ENCODE measurements around the gene ABHD13. TPM values are rescaled to one million over a fixed set of nuclear protein-coding genes. Genes with fewer than 3 reads are reported as not detected.

The ABHD13 gene
- 14.8 and 17.9 TPM in 2 replicates for total RNA-seq (2014; rRNA removed; shearing (Covaris generic))

DNA sequence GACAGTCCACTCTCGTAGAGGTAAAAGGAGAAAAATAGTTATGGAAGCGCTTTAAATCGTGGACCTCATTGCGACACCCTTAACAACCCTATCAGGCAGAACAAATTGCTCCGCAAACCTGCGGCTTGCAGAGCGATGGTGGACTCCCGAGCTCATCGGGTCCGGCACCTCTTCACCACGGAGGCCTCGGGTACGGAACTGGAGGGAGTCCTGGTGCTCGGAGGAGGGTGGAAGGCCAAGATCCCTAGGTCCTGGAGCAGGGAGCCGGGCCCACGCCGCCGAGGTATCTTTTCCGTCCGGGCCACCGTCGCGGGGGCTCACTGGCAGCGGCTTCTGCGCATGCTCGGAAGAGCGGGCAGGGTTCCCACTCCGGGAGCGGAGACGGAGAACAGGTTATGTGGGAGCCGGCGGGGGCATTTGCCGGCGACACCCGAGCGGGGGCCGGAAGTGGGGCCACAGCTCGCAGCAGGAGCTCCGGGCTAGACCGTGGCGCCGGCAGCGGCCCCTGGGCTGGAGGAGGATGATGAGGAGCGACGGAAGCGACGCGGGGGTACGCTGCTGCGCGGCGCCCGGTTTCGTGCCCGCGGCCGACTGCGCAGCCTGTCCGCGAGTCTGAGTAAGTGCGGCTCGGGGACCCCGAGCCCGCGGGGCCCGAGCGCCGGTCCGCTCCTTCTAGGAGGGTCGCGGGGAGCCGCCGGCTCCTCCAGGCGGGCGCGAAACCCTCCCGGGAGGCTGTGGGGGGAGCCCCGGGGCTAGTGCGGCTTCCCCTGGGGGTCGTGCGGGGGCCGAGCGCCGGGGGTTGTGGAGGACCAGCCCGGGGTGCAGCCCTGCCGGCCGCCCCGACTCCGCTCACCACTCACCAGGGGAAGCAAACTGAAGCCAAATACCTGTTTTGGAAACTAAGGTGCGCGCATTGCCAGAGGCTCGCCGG is at the start of gene ABHD13:
Gene ABHD13 (plus strand): TSS at position 349 of the 931 bp plus-strand sequence. CDS start 10,827 bp downstream, outside the sequence.
- H3K4me3 ChIP-seq: peak within 1 kb of the TSS; percentile 89
- H3K4me1 ChIP-seq (replicated peaks): peaks cover 19% of the 10 kb centered on the region
- H3K36me3 ChIP-seq: peaks cover 6% of the 10 kb centered on the region

GRCh38 chr13:108168929-108169328 is 49.3 kb upstream of the ABHD13 start:
- Histone ChIP-seq H3K36me3 (no peaks in the 10 kb centered on the region), H3K4me3 (no peak overlapping the region), H3K27ac (no peak overlapping the region), H3K27me3 (replicated peaks) (peaks cover 47% of the 10 kb centered on the region), H3K4me1 (replicated peaks) (no peaks in the 10 kb centered on the region), H3K9me3 (replicated peaks) (peaks cover 6% of the 10 kb centered on the region)
- peak in 1 of 2 experiments; percentile 69 for DNase-seq (ENCODE audit: low read depth in 1 of 2, low spot score in 2 of 2)

More for the DNA sequence above, at the start of gene ABHD13:
- Histone ChIP-seq H3K27ac (peak within 1 kb of the TSS; percentile 57), H3K9me3 (replicated peaks) (no peaks in the 10 kb centered on the region), H3K27me3 (replicated peaks) (no peaks in the 10 kb centered on the region)
- peak; percentile 94 to 97 for DNase-seq (ENCODE audit: low read depth in 1 of 2, low spot score in 2 of 2)

GRCh38 chr13:108176685-108177274 is 41.4 kb upstream of the ABHD13 start:
- Histone ChIP-seq H3K36me3 (no peaks in the 10 kb centered on the region), H3K27ac (no peak overlapping the region)
- peak; percentile 82 to 95 for DNase-seq (ENCODE audit: low read depth in 1 of 2, low spot score in 2 of 2)

GRCh38 chr13:108178078-108178477 is 40.1 kb upstream of the ABHD13 start:
- H3K4me1 ChIP-seq (replicated peaks): no peaks in the 10 kb centered on the region
- H3K9me3 ChIP-seq (replicated peaks): peaks cover 10% of the 10 kb centered on the region
- H3K27ac ChIP-seq: no peak overlapping the region
- peak in 1 of 2 experiments; percentile 63 for DNase-seq (ENCODE audit: low read depth in 1 of 2, low spot score in 2 of 2)
- no peak overlapping the region for H3K4me3 ChIP-seq
- H3K36me3 ChIP-seq: no peaks in the 10 kb centered on the region
- peaks cover 27% of the 10 kb centered on the region for H3K27me3 ChIP-seq (replicated peaks)

More at GRCh38 chr13:108176685-108177274, 41.4 kb upstream of the ABHD13 start:
- no peak overlapping the region for H3K4me3 ChIP-seq
- no peaks in the 10 kb centered on the region for H3K4me1 ChIP-seq (replicated peaks)
- H3K9me3 ChIP-seq (replicated peaks): peaks cover 10% of the 10 kb centered on the region; the same call in 1 of the 2 replicates
- H3K27me3 ChIP-seq (replicated peaks): peaks cover 25% of the 10 kb centered on the region

GRCh38 chr13:108182652-108183051 is 35.5 kb upstream of the ABHD13 start:
- no peaks in the 10 kb centered on the region for H3K4me1 ChIP-seq (replicated peaks)
- peak in 1 of 2 experiments; percentile 41 for DNase-seq (ENCODE audit: low read depth in 1 of 2, low spot score in 2 of 2)
- peaks cover 67% of the 10 kb centered on the region for H3K27me3 ChIP-seq (replicated peaks)
- no peak overlapping the region for H3K27ac ChIP-seq
- no peaks in the 10 kb centered on the region for H3K36me3 ChIP-seq
- no peaks in the 10 kb centered on the region; the same call in 1 of the 2 replicates for H3K9me3 ChIP-seq (replicated peaks)
- no peak overlapping the region for H3K4me3 ChIP-seq

DNA sequence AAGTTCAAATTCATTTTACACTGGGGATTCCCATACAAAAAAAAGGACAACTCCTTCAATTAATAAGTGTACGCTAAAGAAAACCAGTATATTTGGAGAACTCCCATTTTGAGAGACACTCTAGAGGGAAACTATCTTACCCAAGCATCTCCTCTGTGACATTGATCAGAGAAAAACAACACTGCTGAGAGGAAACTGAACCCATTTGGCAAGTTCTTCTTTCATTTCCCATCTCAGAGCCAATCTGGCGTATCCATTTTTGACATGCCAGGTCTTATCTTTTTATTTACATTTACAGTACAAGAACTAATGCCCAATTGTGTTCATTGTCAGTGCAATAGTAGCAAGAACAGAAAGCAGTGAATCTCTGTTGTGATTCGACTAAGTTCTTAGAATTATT is 33.0 kb upstream of the ABHD13 start:
- DNase-seq (ENCODE audit: low read depth in 1 of 2, low spot score in 2 of 2): peak in 1 of 2 experiments; percentile 36
- no peaks in the 10 kb centered on the region for H3K4me1 ChIP-seq (replicated peaks)
- H3K9me3 ChIP-seq (replicated peaks): no peaks in the 10 kb centered on the region; the same call in 1 of the 2 replicates
- H3K4me3 ChIP-seq: no peak overlapping the region
- no peaks in the 10 kb centered on the region for H3K36me3 ChIP-seq
- no peak overlapping the region for H3K27ac ChIP-seq
- peaks cover 86% of the 10 kb centered on the region for H3K27me3 ChIP-seq (replicated peaks)

- H3K4me1 ChIP-seq (replicated peaks): no peaks in the 10 kb centered on the region
Measured at GRCh38 chr13:108188260-108188659, 29.9 kb upstream of the ABHD13 start.

GRCh38 chr13:108190897-108191296 is 27.3 kb upstream of the ABHD13 start:
- no peak overlapping the region for H3K27ac ChIP-seq
- H3K9me3 ChIP-seq (replicated peaks): no peaks in the 10 kb centered on the region
- peak in 1 of 2 experiments; percentile 40 for DNase-seq (ENCODE audit: low read depth in 1 of 2, low spot score in 2 of 2)
- no peak overlapping the region for H3K4me3 ChIP-seq
- no peaks in the 10 kb centered on the region for H3K36me3 ChIP-seq
- H3K27me3 ChIP-seq (replicated peaks): peaks cover 75% of the 10 kb centered on the region
- H3K4me1 ChIP-seq (replicated peaks): no peaks in the 10 kb centered on the region

More at GRCh38 chr13:108188260-108188659, 29.9 kb upstream of the ABHD13 start:
- Histone ChIP-seq H3K36me3 (no peaks in the 10 kb centered on the region), H3K9me3 (replicated peaks) (no peaks in the 10 kb centered on the region), H3K27ac (no peak overlapping the region), H3K4me3 (no peak overlapping the region), H3K27me3 (replicated peaks) (peaks cover 94% of the 10 kb centered on the region)
- DNase-seq (ENCODE audit: low read depth in 1 of 2, low spot score in 2 of 2): no peak

- Histone ChIP-seq H3K9me3 (replicated peaks) (no peaks in the 10 kb centered on the region), H3K36me3 (no peaks in the 10 kb centered on the region), H3K27me3 (replicated peaks) (peaks cover 73% of the 10 kb centered on the region), H3K4me1 (replicated peaks) (no peaks in the 10 kb centered on the region), H3K27ac (no peak overlapping the region), H3K4me3 (no peak overlapping the region)
- no peak for DNase-seq (ENCODE audit: low read depth in 1 of 2, low spot score in 2 of 2)
Measured at GRCh38 chr13:108193806-108194205, 24.4 kb upstream of the ABHD13 start.

DNA sequence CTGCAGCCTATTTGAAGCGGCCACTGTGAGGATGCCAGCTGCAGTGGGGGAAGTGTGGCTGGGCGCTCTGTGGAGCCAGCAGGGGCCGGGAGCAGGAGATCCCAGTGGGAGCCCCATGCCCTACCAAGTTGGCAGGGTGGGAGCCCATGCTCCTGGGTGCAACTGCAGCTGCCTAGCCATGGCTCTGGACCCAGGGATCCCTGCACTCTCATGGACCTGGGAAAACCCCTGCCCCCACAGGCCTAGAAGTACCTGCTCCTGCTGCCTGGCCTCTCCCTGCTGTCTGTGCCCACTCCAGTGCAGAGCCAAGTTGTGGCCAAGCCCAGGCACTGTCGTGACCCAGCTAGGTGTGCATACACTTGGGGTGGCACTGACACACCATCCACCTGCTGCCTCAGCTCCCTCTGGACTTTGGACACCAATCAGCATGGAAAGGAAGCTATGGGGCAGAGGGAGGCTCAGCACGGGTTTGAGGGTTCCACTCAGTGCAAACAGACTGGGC is 23.7 kb upstream of the ABHD13 start:
- Histone ChIP-seq H3K4me1 (replicated peaks) (no peaks in the 10 kb centered on the region), H3K4me3 (no peak overlapping the region), H3K36me3 (no peaks in the 10 kb centered on the region), H3K27me3 (replicated peaks) (peaks cover 76% of the 10 kb centered on the region), H3K9me3 (replicated peaks) (no peaks in the 10 kb centered on the region), H3K27ac (no peak overlapping the region)
- DNase-seq (ENCODE audit: low read depth in 1 of 2, low spot score in 2 of 2): peak; percentile 28 to 78

GRCh38 chr13:108195146-108195545 is 23.0 kb upstream of the ABHD13 start:
- no peaks in the 10 kb centered on the region for H3K36me3 ChIP-seq
- H3K4me1 ChIP-seq (replicated peaks): no peaks in the 10 kb centered on the region
- DNase-seq (ENCODE audit: low read depth in 1 of 2, low spot score in 2 of 2): peak in 1 of 2 experiments; percentile 34

DNA sequence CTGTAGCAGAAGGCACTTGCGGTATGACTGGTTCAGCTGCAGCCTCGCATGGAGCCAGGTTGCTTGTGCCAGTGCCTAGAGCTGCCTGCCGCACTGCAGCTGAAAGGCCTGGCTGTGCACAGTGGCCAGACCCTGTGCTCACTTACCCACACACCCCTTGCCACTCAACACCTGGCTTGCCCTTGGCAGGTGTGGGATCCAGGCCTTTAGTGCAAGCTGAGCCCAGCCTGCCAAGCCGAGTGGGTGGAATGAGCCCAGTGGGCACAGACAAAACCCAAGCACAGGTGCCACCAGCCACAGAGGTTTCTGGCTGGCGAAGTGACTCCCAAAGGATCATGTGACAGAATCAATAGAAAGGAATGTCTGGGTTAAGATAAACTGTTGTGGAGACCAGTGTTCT is 22.3 kb upstream of the ABHD13 start:
- peak; percentile 33 to 70 for DNase-seq (ENCODE audit: low read depth in 1 of 2, low spot score in 2 of 2)
- Histone ChIP-seq H3K4me1 (replicated peaks) (no peaks in the 10 kb centered on the region), H3K9me3 (replicated peaks) (no peaks in the 10 kb centered on the region), H3K27me3 (replicated peaks) (peaks cover 74% of the 10 kb centered on the region), H3K4me3 (no peak overlapping the region), H3K27ac (no peak overlapping the region), H3K36me3 (no peaks in the 10 kb centered on the region)

More at GRCh38 chr13:108195146-108195545, 23.0 kb upstream of the ABHD13 start:
- Histone ChIP-seq H3K9me3 (replicated peaks) (no peaks in the 10 kb centered on the region), H3K27me3 (replicated peaks) (peaks cover 76% of the 10 kb centered on the region), H3K27ac (no peak overlapping the region), H3K4me3 (no peak overlapping the region)

GRCh38 chr13:108200781-108201398 is 17.3 kb upstream of the ABHD13 start:
- H3K4me1 ChIP-seq (replicated peaks): no peaks in the 10 kb centered on the region
- no peak overlapping the region for H3K4me3 ChIP-seq
- H3K36me3 ChIP-seq: no peaks in the 10 kb centered on the region
- no peaks in the 10 kb centered on the region for H3K9me3 ChIP-seq (replicated peaks)
- peaks cover 59% of the 10 kb centered on the region for H3K27me3 ChIP-seq (replicated peaks)
- peak in 1 of 2 experiments; percentile 46 for DNase-seq (ENCODE audit: low read depth in 1 of 2, low spot score in 2 of 2)
- H3K27ac ChIP-seq: no peak overlapping the region

All from SJSA1 (cell line).